CD14-positive monocyte (primary cell): ENCODE results near the gene GEN1. TPM values are rescaled to one million over a fixed set of nuclear protein-coding genes. Genes with fewer than 3 reads are reported as not detected.
"Not testable (repeated sequence)": the region's sequence is repeated elsewhere in the genome, so short reads cannot be mapped to it uniquely, and the experiment has no call there.

Experiments
- DNase-seq, 3 donors: peaks; one replicate each; pipeline ENCODE4 v3.0.0-alpha.2; 2011 to 2022
- H2AFZ ChIP-seq: 2 replicates; pipeline ENCODE4 v1.6.0; 2012; ENCODE audit warnings: mild to moderate bottlenecking, low read depth, low read length, inconsistent platforms; ENCODE audit not compliant: insufficient read depth, poor library complexity, severe bottlenecking
- H3K27ac ChIP-seq, 2 donors: 1 replicate in 1 of 2; 2 replicates in 1 of 2; pipeline ENCODE4 v1.5.1; 2012 to 2013; ENCODE audit warnings: low read length in 2 of 2, control low read depth in 1 of 2, inconsistent platforms in 1 of 2, low read depth in 1 of 2, mild to moderate bottlenecking in 1 of 2
- H3K27me3 ChIP-seq, 2 donors: one replicate each; pipeline versions ENCODE4 v1.6.0 to v1.6.1; 2011 to 2013; ENCODE audit warnings: low read length in 2 of 2; ENCODE audit not compliant: control insufficient read depth in 2 of 2, insufficient read depth in 2 of 2
- H3K36me3 ChIP-seq, 2 donors: replicated peaks in 1 of 2; 1 replicate in 1 of 2; 2 replicates in 1 of 2; pipeline versions ENCODE4 v1.5.1 to v1.6.1; 2012 to 2013; ENCODE audit warnings: low read length in 2 of 2, control low read depth in 1 of 2, inconsistent platforms in 1 of 2, mild to moderate bottlenecking in 1 of 2; ENCODE audit not compliant: insufficient read depth in 2 of 2, control insufficient read depth in 1 of 2
- H3K4me1 ChIP-seq, 2 donors: 1 replicate in 1 of 2; 2 replicates in 1 of 2; pipeline versions ENCODE4 v1.5.1 to v1.6.1; 2012 to 2013; ENCODE audit warnings: low read length in 2 of 2, control low read depth in 1 of 2, inconsistent platforms in 1 of 2, mild to moderate bottlenecking in 1 of 2, moderate library complexity in 1 of 2; ENCODE audit not compliant: insufficient read depth in 2 of 2, control insufficient read depth in 1 of 2
- H3K4me2 ChIP-seq: replicated peaks from 2 replicates; pipeline ENCODE3; 2012; ENCODE audit warnings: low read length, moderate library complexity, mild to moderate bottlenecking; ENCODE audit not compliant: poor library complexity, severe bottlenecking; ENCODE audit errors: extremely low read depth
- H3K4me3 ChIP-seq, 3 experiments: fragments of 200-600 bp in 1 of 3; sonication (generic) in 1 of 3; replicated peaks in 1 of 3; 1 replicate in 2 of 3; 2 replicates in 1 of 3; pipeline ENCODE4 v1.5.1; 2011 to 2013; ENCODE audit warnings: low read length in 3 of 3, mild to moderate bottlenecking in 3 of 3, control low read depth in 2 of 3, low read depth in 2 of 3, inconsistent platforms in 1 of 3, moderate library complexity in 1 of 3
- H3K79me2 ChIP-seq: 2 replicates; pipeline ENCODE4 v1.6.0; 2012; ENCODE audit warnings: mild to moderate bottlenecking, control low read depth, inconsistent platforms, low read length, moderate library complexity; ENCODE audit not compliant: insufficient read depth
- H3K9ac ChIP-seq: 2 replicates; pipeline ENCODE4 v1.6.0; 2017; ENCODE audit warnings: low read length, mild to moderate bottlenecking; ENCODE audit not compliant: insufficient read depth, poor library complexity, severe bottlenecking
- H3K9me3 ChIP-seq, 2 donors: replicated peaks in 1 of 2; 1 replicate in 1 of 2; 2 replicates in 1 of 2; pipeline versions ENCODE4 v1.5.1 to v1.6.1; 2012 to 2013; ENCODE audit warnings: low read length in 2 of 2, control low read depth in 1 of 2; ENCODE audit not compliant: control insufficient read depth in 1 of 2, insufficient read depth in 1 of 2
- H4K20me1 ChIP-seq: 2 replicates; pipeline ENCODE4 v1.6.0; 2012; ENCODE audit warnings: mild to moderate bottlenecking, low read length, control low read depth, moderate library complexity; ENCODE audit not compliant: insufficient read depth
- H3K27ac Mint-ChIP-seq, 7 donors: one replicate each; pipeline ENCODE4 v1.8.0; 2020; ENCODE audit warnings: mild to moderate bottlenecking in 7 of 7, mixed read lengths in 7 of 7, moderate library complexity in 6 of 7, inconsistent platforms in 2 of 7
- H3K27me3 Mint-ChIP-seq, 3 donors: one replicate each; pipeline ENCODE4 v1.8.0; 2021 to 2022; ENCODE audit warnings: low read depth in 3 of 3, mild to moderate bottlenecking in 3 of 3, mixed read lengths in 3 of 3, moderate library complexity in 3 of 3, inconsistent platforms in 1 of 3
- H3K36me3 Mint-ChIP-seq, 2 donors: one replicate each; pipeline ENCODE4 v1.8.0; 2020; ENCODE audit warnings: mixed read lengths in 2 of 2, inconsistent platforms in 1 of 2, mild to moderate bottlenecking in 1 of 2
- H3K4me1 Mint-ChIP-seq: one replicate; pipeline ENCODE4 v1.8.0; 2020; ENCODE audit warnings: mild to moderate bottlenecking, mixed read lengths
- H3K4me3 Mint-ChIP-seq, 2 donors: one replicate each; pipeline ENCODE4 v1.8.0; 2020; ENCODE audit warnings: mild to moderate bottlenecking in 2 of 2, mixed read lengths in 2 of 2, moderate library complexity in 1 of 2
- H3K9me3 Mint-ChIP-seq, 7 donors: one replicate each; pipeline ENCODE4 v1.8.0; 2020 to 2022; ENCODE audit warnings: mixed read lengths in 7 of 7, mild to moderate bottlenecking in 6 of 7, moderate library complexity in 6 of 7, inconsistent platforms in 2 of 7
- CTCF ChIP-seq: fragments of 200-600 bp; IDR thresholded peaks from one replicate; pipeline ENCODE4 v1.8.0; 2022; ENCODE audit warnings: antibody characterized with exemption, mild to moderate bottlenecking
- WGBS: methylation state at CpG from one replicate; pipeline ENCODE4 v1.1.5; 2013; ENCODE audit warnings: missing lambda C conversion rate; ENCODE audit not compliant: insufficient coverage; 5-methylcytosine and 5-hydroxymethylcytosine counted together
- intact Hi-C, 2 donors: fragments of 100-400 bp; cut with micrococcal nuclease; formaldehyde crosslinking; loops; one replicate each; pipeline versions ENCODE4 v1.15.0 to v1.15.1; 2023
- polyA plus RNA-seq, 3 donors: library from polyadenylated mRNA; depleted of rRNA in 1 of 3; unstranded in 2 of 3; stranded (reverse) in 1 of 3; fragments of 300-500 nt in 2 of 3; fragments of >200 nt in 1 of 3; fragmentation: Illumina TruSeq in 2 of 3; gene quantifications; 1 replicate in 2 of 3; 2 replicates in 1 of 3; pipeline ENCODE4 v1.2.3, GENCODE V29; 2012 to 2021

Gene GEN1
- polyA plus RNA-seq, 3 donors = 0.79 to 3.6 (median 0.96) TPM

- Histone ChIP-seq H3K79me2 (no peaks in the 10 kb centered on the region), H3K27ac (no peak overlapping the region), H2AFZ (peak overlapping the region; percentile 31), H3K4me2 (no peak overlapping the region), H3K4me3 (no peak overlapping the region), H4K20me1 (no peaks in the 10 kb centered on the region), H3K9me3 (no peaks in the 10 kb centered on the region), H3K27me3 (no peaks in the 10 kb centered on the region), H3K9ac (no peak overlapping the region), H3K36me3 (no peaks in the 10 kb centered on the region), H3K4me1 (peaks cover 8% of the 10 kb centered on the region in 2 donors)
- DNase-seq = no peak
- peaks cover 2 to 3% (median 2%) of the 10 kb centered on the region in 3 donors for H3K27me3 Mint-ChIP-seq
- TF ChIP-seq CTCF = no peak
- H3K4me1 Mint-ChIP-seq = peaks cover 15% of the 10 kb centered on the region
- intact Hi-C loops = no loop called here
- H3K27ac Mint-ChIP-seq = no peak overlapping the region
- H3K36me3 Mint-ChIP-seq = no peaks in the 10 kb centered on the region
- WGBS = 69% methylated on average over 3 of the region's 7 CpGs
- no peak overlapping the region for H3K4me3 Mint-ChIP-seq
- H3K9me3 Mint-ChIP-seq = peaks cover 0 to 5% (median 0%) of the 10 kb centered on the region in 7 donors
These were observed 67.9 kb downstream of the GEN1 start for GRCh38 chr2:17821535-17822444.

GRCh38 chr2:17822445-17823117 is 68.6 kb downstream of the GEN1 start:
- H3K79me2 ChIP-seq = no peaks in the 10 kb centered on the region
- H3K27me3 Mint-ChIP-seq = peaks cover 2 to 3% (median 2%) of the 10 kb centered on the region in 3 donors
- no peaks in the 10 kb centered on the region for H3K36me3 Mint-ChIP-seq
- H3K9me3 ChIP-seq = no peaks in the 10 kb centered on the region
- 90% methylated on average over 2 of the region's 4 CpGs for WGBS
- no peak overlapping the region for H3K4me3 Mint-ChIP-seq
- no peak overlapping the region for H3K4me3 ChIP-seq
- peaks cover 15% of the 10 kb centered on the region for H3K4me1 Mint-ChIP-seq
- DNase-seq = no peak
- H3K27ac Mint-ChIP-seq = no peak overlapping the region
- no peak overlapping the region for H3K9ac ChIP-seq
- peak overlapping the region; percentile 31 for H2AFZ ChIP-seq
- H3K4me2 ChIP-seq = no peak overlapping the region
- H3K4me1 ChIP-seq = peaks cover 8% of the 10 kb centered on the region in 2 donors
- H3K9me3 Mint-ChIP-seq = peaks cover 0 to 5% (median 0%) of the 10 kb centered on the region in 7 donors
- no peak overlapping the region for H3K27ac ChIP-seq
- no peaks in the 10 kb centered on the region for H3K27me3 ChIP-seq
- no peak for TF ChIP-seq CTCF
- intact Hi-C loops = no loop called here
- no peaks in the 10 kb centered on the region for H4K20me1 ChIP-seq
- no peaks in the 10 kb centered on the region for H3K36me3 ChIP-seq

- peaks cover 15% of the 10 kb centered on the region for H3K4me1 Mint-ChIP-seq
- H3K27ac ChIP-seq = not testable (repeated sequence)
These were observed 69.7 kb downstream of the GEN1 start for GRCh38 chr2:17823646-17824045.

More at GRCh38 chr2:17823646-17824045, 69.7 kb downstream of the GEN1 start:
- H3K4me3 Mint-ChIP-seq, DNase-seq, H3K9ac ChIP-seq, H3K9me3 ChIP-seq, H3K27me3 Mint-ChIP-seq, H3K36me3 ChIP-seq, H3K79me2 ChIP-seq, H4K20me1 ChIP-seq, H3K27ac Mint-ChIP-seq, H3K4me3 ChIP-seq, intact Hi-C loops, H2AFZ ChIP-seq, H3K4me2 ChIP-seq, H3K36me3 Mint-ChIP-seq, H3K4me1 ChIP-seq, H3K9me3 Mint-ChIP-seq, H3K27me3 ChIP-seq: not testable (repeated sequence)
- WGBS = 100% methylated on average over 1 of the region's 4 CpGs
